Fibroblast of lung (primary cell): Measurements from ENCODE around the gene MAST2. TPM values are rescaled to one million over a fixed set of nuclear protein-coding genes. Genes with fewer than 3 reads are reported as not detected.
A peak's percentile ranks its signal among the peaks of the same experiment; 100 is the strongest.

Experiments used
- DNase-seq, 2 donors: peaks; one replicate each; pipeline versions ENCODE4 v3.0.0 to v3.0.0-alpha.2; 2010; ENCODE audit warnings: low read depth in 2 of 2
- H2AFZ ChIP-seq: 2 replicates; pipeline ENCODE4 v1.5.1; 2012; ENCODE audit warnings: low read length, control low read depth, inconsistent platforms
- H3K27ac ChIP-seq: 2 replicates; pipeline ENCODE4 v1.5.1; 2011; ENCODE audit warnings: low read length, control low read depth; ENCODE audit not compliant: insufficient read depth
- H3K27me3 ChIP-seq: 2 replicates; pipeline ENCODE4 v1.5.1; 2011; ENCODE audit warnings: mild to moderate bottlenecking, low read length; ENCODE audit not compliant: control insufficient read depth, insufficient read depth
- H3K36me3 ChIP-seq: 2 replicates; pipeline ENCODE4 v1.5.1; 2011; ENCODE audit warnings: low read length; ENCODE audit not compliant: control insufficient read depth, insufficient read depth
- H3K4me1 ChIP-seq: 2 replicates; pipeline ENCODE4 v1.5.1; 2011; ENCODE audit warnings: low read length; ENCODE audit not compliant: control insufficient read depth, insufficient read depth; ENCODE audit errors: extremely low read depth
- H3K4me2 ChIP-seq: 2 replicates; pipeline ENCODE4 v1.5.1; 2011; ENCODE audit warnings: low read length, control low read depth; ENCODE audit not compliant: insufficient read depth; ENCODE audit errors: extremely low read depth
- H3K4me3 ChIP-seq, 4 experiments: fragments of 200-600 bp in 1 of 4; sonication (generic) in 1 of 4; replicated peaks in 1 of 4; 2 replicates each; pipeline ENCODE4 v1.5.1; 2011 to 2016; ENCODE audit warnings: low read length in 4 of 4, low read depth in 3 of 4, mild to moderate bottlenecking in 3 of 4, control low read depth in 2 of 4, inconsistent platforms in 1 of 4, mixed read lengths in 1 of 4; ENCODE audit not compliant: insufficient read depth in 1 of 4; ENCODE audit errors: control extremely low read depth in 1 of 4
- H3K79me2 ChIP-seq: 2 replicates; pipeline ENCODE4 v1.5.1; 2012; ENCODE audit warnings: mild to moderate bottlenecking, low read length, inconsistent platforms; ENCODE audit not compliant: control insufficient read depth, insufficient read depth
- H3K9ac ChIP-seq: 2 replicates; pipeline ENCODE4 v1.5.1; 2011; ENCODE audit warnings: mild to moderate bottlenecking, low read length, control low read depth; ENCODE audit not compliant: insufficient read depth
- H3K9me3 ChIP-seq: 2 replicates; pipeline ENCODE4 v1.5.1; 2012; ENCODE audit warnings: low read depth, low read length; ENCODE audit not compliant: control insufficient read depth, insufficient read depth
- H4K20me1 ChIP-seq: 2 replicates; pipeline ENCODE4 v1.5.1; 2011; ENCODE audit warnings: low read length; ENCODE audit not compliant: control insufficient read depth, insufficient read depth; ENCODE audit errors: extremely low read depth
- EZH2 ChIP-seq: IDR thresholded peaks from 2 replicates; pipeline ENCODE4 v1.5.1; 2012; ENCODE audit warnings: low read length, control low read depth, mild to moderate bottlenecking; ENCODE audit errors: missing control alignments
- polyA plus RNA-seq, 2 donors: library from polyadenylated mRNA; depleted of rRNA in 1 of 2; stranded (reverse) in 1 of 2; unstranded in 1 of 2; fragments of >200 nt; gene quantifications; 2 replicates each; pipeline ENCODE4 v1.2.1, GENCODE V29; 2011 to 2012; ENCODE audit warnings: missing spikeins in 1 of 2
- total RNA-seq: library from RNA; depleted of rRNA; stranded (reverse); fragments of >200 nt; gene quantifications from 2 replicates; pipeline ENCODE4 v1.2.1, GENCODE V29; 2014
- TF ChIP-seq, protein P1 (sequence below), 2 donors: IDR thresholded peaks in 1 of 2; conservative IDR thresholded peaks in 1 of 2; 1 replicate in 1 of 2; 2 replicates in 1 of 2; pipeline ENCODE4 v1.5.1; 2011 to 2012; ENCODE audit warnings: low read length in 2 of 2, control low read depth in 1 of 2, inconsistent platforms in 1 of 2, low read depth in 1 of 2, mild to moderate bottlenecking in 1 of 2

MAST2 gene
- total and polyA plus RNA-seq, 2 donors (not counting 1 experiment from before 2014, with no cell fraction given), result 17.5 to 24.9 TPM

- Histone ChIP-seq H3K36me3 (no peaks in the 10 kb centered on the region), H2AFZ (no peak overlapping the region), H3K9ac (no peak overlapping the region), H3K9me3 (no peaks in the 10 kb centered on the region), H3K27ac (no peak overlapping the region), H3K79me2 (no peaks in the 10 kb centered on the region), H3K4me3 (no peak overlapping the region), H4K20me1 (no peaks in the 10 kb centered on the region), H3K27me3 (no peaks in the 10 kb centered on the region), H3K4me1 (no peaks in the 10 kb centered on the region), H3K4me2 (no peak overlapping the region)
- DNase-seq, result no peak
- TF ChIP-seq EZH2, result no peak
- TF ChIP-seq, protein P1, sequence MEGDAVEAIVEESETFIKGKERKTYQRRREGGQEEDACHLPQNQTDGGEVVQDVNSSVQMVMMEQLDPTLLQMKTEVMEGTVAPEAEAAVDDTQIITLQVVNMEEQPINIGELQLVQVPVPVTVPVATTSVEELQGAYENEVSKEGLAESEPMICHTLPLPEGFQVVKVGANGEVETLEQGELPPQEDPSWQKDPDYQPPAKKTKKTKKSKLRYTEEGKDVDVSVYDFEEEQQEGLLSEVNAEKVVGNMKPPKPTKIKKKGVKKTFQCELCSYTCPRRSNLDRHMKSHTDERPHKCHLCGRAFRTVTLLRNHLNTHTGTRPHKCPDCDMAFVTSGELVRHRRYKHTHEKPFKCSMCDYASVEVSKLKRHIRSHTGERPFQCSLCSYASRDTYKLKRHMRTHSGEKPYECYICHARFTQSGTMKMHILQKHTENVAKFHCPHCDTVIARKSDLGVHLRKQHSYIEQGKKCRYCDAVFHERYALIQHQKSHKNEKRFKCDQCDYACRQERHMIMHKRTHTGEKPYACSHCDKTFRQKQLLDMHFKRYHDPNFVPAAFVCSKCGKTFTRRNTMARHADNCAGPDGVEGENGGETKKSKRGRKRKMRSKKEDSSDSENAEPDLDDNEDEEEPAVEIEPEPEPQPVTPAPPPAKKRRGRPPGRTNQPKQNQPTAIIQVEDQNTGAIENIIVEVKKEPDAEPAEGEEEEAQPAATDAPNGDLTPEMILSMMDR (conservative IDR thresholded peaks at IDR 0.05 in 1 of 2, IDR thresholded peaks at IDR 0.05 in 1 of 2; ENCODE audit: low read depth in 1 of 2, low read length in 2 of 2), result no peak
These were observed 119.9 kb downstream of the MAST2 start for GRCh38 chr1:45923343-45923742.

- H3K4me1 ChIP-seq, result peaks cover 5% of the 10 kb centered on the region
- no peak overlapping the region for H2AFZ ChIP-seq
- TF ChIP-seq EZH2, result no peak
- TF ChIP-seq, protein P1 (conservative IDR thresholded peaks at IDR 0.05 in 1 of 2, IDR thresholded peaks at IDR 0.05 in 1 of 2; ENCODE audit: low read depth in 1 of 2, low read length in 2 of 2), result no peak
- no peak overlapping the region for H3K4me2 ChIP-seq
- H3K27me3 ChIP-seq, result no peaks in the 10 kb centered on the region
- no peaks in the 10 kb centered on the region for H3K36me3 ChIP-seq
- H3K9me3 ChIP-seq, result no peaks in the 10 kb centered on the region
- no peak overlapping the region for H3K9ac ChIP-seq
- no peaks in the 10 kb centered on the region for H3K79me2 ChIP-seq
- no peak overlapping the region for H3K27ac ChIP-seq
- no peaks in the 10 kb centered on the region for H4K20me1 ChIP-seq
- no peak overlapping the region for H3K4me3 ChIP-seq
- DNase-seq, result peak; percentile 23 to 66
These were observed 121.3 kb downstream of the MAST2 start for GRCh38 chr1:45924736-45925135.

DNA sequence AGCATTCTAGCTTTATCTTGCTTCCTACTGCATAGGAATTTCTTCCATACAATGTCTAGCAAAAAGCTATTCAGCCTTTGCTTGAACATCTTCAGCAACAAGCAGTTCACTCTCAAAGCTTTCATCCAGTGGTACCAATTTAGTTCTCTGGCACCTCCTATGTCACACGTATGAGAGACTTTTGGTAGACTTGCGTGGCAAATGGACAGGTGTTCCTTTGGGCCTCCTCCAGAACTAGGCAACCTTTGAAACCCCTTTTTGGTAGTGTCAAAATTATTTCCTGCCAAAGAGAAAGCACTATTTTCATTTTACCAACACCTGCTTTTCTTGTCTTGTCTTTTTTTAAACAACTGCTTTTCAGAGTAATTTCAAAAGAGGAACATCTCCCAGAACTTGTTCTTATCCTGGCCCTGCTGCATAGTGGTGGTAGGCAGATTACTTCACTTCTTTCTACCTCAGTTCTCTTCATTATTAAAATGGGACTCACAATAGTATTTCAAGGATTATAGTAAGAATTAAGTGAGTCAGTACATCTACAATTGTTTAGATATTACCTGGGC is 122.4 kb downstream of the MAST2 start:
- Histone ChIP-seq H4K20me1 (no peaks in the 10 kb centered on the region), H3K9ac (no peak overlapping the region), H3K9me3 (no peaks in the 10 kb centered on the region), H3K79me2 (no peaks in the 10 kb centered on the region), H2AFZ (no peak overlapping the region), H3K4me3 (no peak overlapping the region), H3K4me1 (peaks cover 8% of the 10 kb centered on the region), H3K27ac (no peak overlapping the region), H3K27me3 (no peaks in the 10 kb centered on the region), H3K36me3 (no peaks in the 10 kb centered on the region), H3K4me2 (no peak overlapping the region)
- DNase-seq, result no peak
- TF ChIP-seq, protein P1 (conservative IDR thresholded peaks at IDR 0.05 in 1 of 2, IDR thresholded peaks at IDR 0.05 in 1 of 2; ENCODE audit: low read depth in 1 of 2, low read length in 2 of 2), result no peak
- no peak for TF ChIP-seq EZH2
